IPS-18a (cell line): ENCODE results near the gene SLC9A8.
"Not testable (repeated sequence)": the region's sequence is repeated elsewhere in the genome, so short reads cannot be mapped to it uniquely, and the experiment has no call there.

Experiments
- H3K27ac ChIP-seq: one replicate; pipeline ENCODE4 v1.5.1; 2013; ENCODE audit warnings: low read length
- H3K27me3 ChIP-seq: one replicate; pipeline ENCODE4 v1.6.1; 2013; ENCODE audit warnings: mild to moderate bottlenecking, low read length; ENCODE audit not compliant: control insufficient read depth, insufficient read depth
- H3K36me3 ChIP-seq: one replicate; pipeline ENCODE4 v1.6.1; 2013; ENCODE audit warnings: low read depth, low read length; ENCODE audit not compliant: control insufficient read depth
- H3K4me1 ChIP-seq: one replicate; pipeline ENCODE4 v1.6.1; 2013; ENCODE audit warnings: low read depth, low read length; ENCODE audit not compliant: control insufficient read depth
- H3K4me3 ChIP-seq: one replicate; pipeline ENCODE4 v1.5.1; 2013; ENCODE audit warnings: low read length
- H3K9ac ChIP-seq: one replicate; pipeline ENCODE4 v1.6.1; 2013; ENCODE audit warnings: mild to moderate bottlenecking, low read length, moderate library complexity
- H3K9me3 ChIP-seq: one replicate; pipeline ENCODE4 v1.6.1; 2013; ENCODE audit warnings: low read depth, low read length; ENCODE audit not compliant: control insufficient read depth

Gene SLC9A8

GRCh38 chr20:49805224-49805876 is 7.3 kb upstream of the SLC9A8 start:
- H3K4me3 ChIP-seq, H3K9me3 ChIP-seq, H3K4me1 ChIP-seq, H3K27me3 ChIP-seq, H3K36me3 ChIP-seq, H3K27ac ChIP-seq, H3K9ac ChIP-seq: not testable (repeated sequence)

GRCh38 chr20:49808753-49809152 is 3.9 kb upstream of the SLC9A8 start:
- Histone ChIP-seq H3K9me3 (no peaks in the 10 kb centered on the region), H3K27me3 (no peaks in the 10 kb centered on the region), H3K4me3 (no peak overlapping the region), H3K36me3 (no peaks in the 10 kb centered on the region), H3K9ac (no peak overlapping the region), H3K27ac (no peak overlapping the region), H3K4me1 (peaks cover 10% of the 10 kb centered on the region)

- H3K36me3 ChIP-seq, result peaks cover under 1% of the 10 kb centered on the region
- no peak overlapping the region for H3K9ac ChIP-seq
- H3K27me3 ChIP-seq, result no peaks in the 10 kb centered on the region
- no peak overlapping the region for H3K27ac ChIP-seq
- H3K9me3 ChIP-seq, result no peaks in the 10 kb centered on the region
- no peak overlapping the region for H3K4me3 ChIP-seq
- peaks cover 10% of the 10 kb centered on the region for H3K4me1 ChIP-seq
These were observed 2.7 kb upstream of the SLC9A8 start for GRCh38 chr20:49809803-49810359.

GRCh38 chr20:49810491-49811190 is 2.0 kb upstream of the SLC9A8 start:
- Histone ChIP-seq H3K27me3 (no peaks in the 10 kb centered on the region), H3K4me1 (peaks cover 10% of the 10 kb centered on the region)

GRCh38 chr20:49811825-49812506 is 662 bp upstream of the SLC9A8 start:
- H3K36me3 ChIP-seq, result peaks cover 4% of the 10 kb centered on the region
- H3K27ac ChIP-seq, result peak overlapping the region; percentile 43
- no peaks in the 10 kb centered on the region for H3K9me3 ChIP-seq
- H3K9ac ChIP-seq, result peak overlapping the region; percentile 79
- peaks cover 10% of the 10 kb centered on the region for H3K4me1 ChIP-seq
- H3K4me3 ChIP-seq, result peak overlapping the region; percentile 86
- no peaks in the 10 kb centered on the region for H3K27me3 ChIP-seq

More at GRCh38 chr20:49810491-49811190, 2.0 kb upstream of the SLC9A8 start:
- no peaks in the 10 kb centered on the region for H3K9me3 ChIP-seq
- no peak overlapping the region for H3K4me3 ChIP-seq
- no peak overlapping the region for H3K9ac ChIP-seq
- peaks cover 4% of the 10 kb centered on the region for H3K36me3 ChIP-seq
- H3K27ac ChIP-seq, result no peak overlapping the region

- peaks cover 10% of the 10 kb centered on the region for H3K4me1 ChIP-seq
- H3K27me3 ChIP-seq, result no peaks in the 10 kb centered on the region
- peak overlapping the region; percentile 74 for H3K27ac ChIP-seq
- H3K36me3 ChIP-seq, result peaks cover 4% of the 10 kb centered on the region
- H3K9ac ChIP-seq, result peak overlapping the region; percentile 79
- peak overlapping the region; percentile 86 for H3K4me3 ChIP-seq
- H3K9me3 ChIP-seq, result no peaks in the 10 kb centered on the region
These were observed 812 bp downstream of the SLC9A8 start for GRCh38 chr20:49813305-49813974.

- H3K27ac ChIP-seq, result no peak overlapping the region
- no peaks in the 10 kb centered on the region for H3K27me3 ChIP-seq
- H3K9ac ChIP-seq, result no peak overlapping the region
- peaks cover 7% of the 10 kb centered on the region for H3K36me3 ChIP-seq
- H3K9me3 ChIP-seq, result no peaks in the 10 kb centered on the region
- peaks cover 10% of the 10 kb centered on the region for H3K4me1 ChIP-seq
- no peak overlapping the region for H3K4me3 ChIP-seq
These were observed 1.5 kb downstream of the SLC9A8 start for GRCh38 chr20:49814057-49814694.

- Histone ChIP-seq H3K4me3 (no peak overlapping the region), H3K27ac (no peak overlapping the region), H3K4me1 (no peaks in the 10 kb centered on the region), H3K9ac (no peak overlapping the region), H3K9me3 (no peaks in the 10 kb centered on the region), H3K36me3 (peaks cover 22% of the 10 kb centered on the region), H3K27me3 (no peaks in the 10 kb centered on the region)
These were observed 6.2 kb downstream of the SLC9A8 start for GRCh38 chr20:49818816-49819215.

- Histone ChIP-seq H3K9ac (no peak overlapping the region), H3K4me1 (no peaks in the 10 kb centered on the region), H3K27me3 (no peaks in the 10 kb centered on the region), H3K4me3 (no peak overlapping the region), H3K27ac (no peak overlapping the region), H3K9me3 (no peaks in the 10 kb centered on the region), H3K36me3 (peaks cover 22% of the 10 kb centered on the region)
These were observed 7.1 kb downstream of the SLC9A8 start for GRCh38 chr20:49819702-49820101.

- Histone ChIP-seq H3K4me1 (no peaks in the 10 kb centered on the region), H3K4me3 (no peak overlapping the region), H3K36me3 (peaks cover 18% of the 10 kb centered on the region), H3K27me3 (no peaks in the 10 kb centered on the region), H3K27ac (no peak overlapping the region), H3K9me3 (no peaks in the 10 kb centered on the region), H3K9ac (no peak overlapping the region)
These were observed 8.8 kb downstream of the SLC9A8 start for GRCh38 chr20:49821381-49821780.

GRCh38 chr20:49821870-49822331 is 9.3 kb downstream of the SLC9A8 start:
- peaks cover 18% of the 10 kb centered on the region for H3K36me3 ChIP-seq
- no peaks in the 10 kb centered on the region for H3K9me3 ChIP-seq
- H3K27ac ChIP-seq, result no peak overlapping the region

More at GRCh38 chr20:49821870-49822331, 9.3 kb downstream of the SLC9A8 start:
- Histone ChIP-seq H3K4me1 (no peaks in the 10 kb centered on the region), H3K4me3 (no peak overlapping the region), H3K27me3 (no peaks in the 10 kb centered on the region), H3K9ac (no peak overlapping the region)
